HL-60 (cell line): ENCODE measurements around the gene TFR2.
A peak's percentile ranks its signal among the peaks of the same experiment; 100 is the strongest.

Experiments
- DNase-seq, 2 experiments: peaks; one replicate each; pipeline ENCODE4 v3.0.0-alpha.2; 2010 to 2020; ENCODE audit warnings: low read depth in 1 of 2, low spot score in 1 of 2
- H3K27ac ChIP-seq: fragments of 250-450 bp; sonication (Bioruptor Pico); replicated peaks from 2 replicates; pipeline ENCODE4 v1.5.1; 2020; ENCODE audit warnings: mild to moderate bottlenecking, moderate library complexity
- H3K27me3 ChIP-seq: fragments of 250-450 bp; sonication (Bioruptor Pico); 2 replicates; pipeline ENCODE4 v1.5.1; 2021; ENCODE audit warnings: mild to moderate bottlenecking, moderate library complexity; ENCODE audit not compliant: insufficient read depth, poor library complexity, severe bottlenecking
- H3K4me3 ChIP-seq: replicated peaks from 2 replicates; pipeline ENCODE4 v1.5.1; 2011; ENCODE audit warnings: mild to moderate bottlenecking, control low read depth, low read length; ENCODE audit not compliant: insufficient read depth
- CTCF ChIP-seq: IDR thresholded peaks from one replicate; pipeline ENCODE4 v1.5.1; 2011; ENCODE audit warnings: low read length, control low read depth, inconsistent platforms; ENCODE audit not compliant: insufficient read depth
- GABPA ChIP-seq: IDR thresholded peaks from 2 replicates; pipeline ENCODE4 v1.6.1; 2012; ENCODE audit warnings: low read depth
- POLR2AphosphoS5 ChIP-seq: IDR thresholded peaks from 2 replicates; pipeline ENCODE4 v1.6.1; 2012; ENCODE audit warnings: low read depth
- REST ChIP-seq: IDR thresholded peaks from 2 replicates; pipeline ENCODE4 v1.6.1; 2012; ENCODE audit warnings: low read depth; ENCODE audit not compliant: insufficient replicate concordance
- SPI1 ChIP-seq: IDR thresholded peaks from 2 replicates; pipeline ENCODE4 v1.6.1; 2012; ENCODE audit warnings: low read depth, mild to moderate bottlenecking, borderline replicate concordance

TFR2 gene

GRCh38 chr7:100599911-100600729 lies 41.2 kb downstream of the TFR2 start:
- DNase-seq = no peak
- H3K4me3 ChIP-seq = no peak overlapping the region
- no peaks in the 10 kb centered on the region for H3K27me3 ChIP-seq
- no peak overlapping the region for H3K27ac ChIP-seq
- TF ChIP-seq CTCF (peak; percentile 1), REST (no peak)

- TF ChIP-seq POLR2AphosphoS5 (no peak), GABPA (no peak), REST (no peak), SPI1 (no peak), CTCF (no peak)
- Histone ChIP-seq H3K27ac (no peak overlapping the region), H3K4me3 (no peak overlapping the region), H3K27me3 (no peaks in the 10 kb centered on the region)
- no peak for DNase-seq
Measured at GRCh38 chr7:100598425-100598824, 42.9 kb downstream of the TFR2 start.

GRCh38 chr7:100595188-100595587 lies 46.2 kb downstream of the TFR2 start:
- no peak for DNase-seq
- no peak overlapping the region for H3K27ac ChIP-seq
- H3K27me3 ChIP-seq = no peaks in the 10 kb centered on the region
- TF ChIP-seq CTCF (no peak), REST (no peak), GABPA (no peak), POLR2AphosphoS5 (no peak), SPI1 (no peak)
- H3K4me3 ChIP-seq = no peak overlapping the region
